GM12878 (cell line): Measurements from ENCODE around the gene HOXD9. TPM values are rescaled to one million over a fixed set of nuclear protein-coding genes. Genes with fewer than 3 reads are reported as not detected.

ENCODE experiments used
- ATAC-seq: fragments of 200-7000 bp; cut with Tn5 transposase; 3 replicates; pipeline ENCODE4 v1.9.1; 2020; ENCODE audit warnings: mild to moderate bottlenecking, moderate library complexity
- BruUV-seq: library from RNA; stranded (reverse); fragments of 400-500 nt; replicated peaks from 2 replicates; lab custom pipeline; 2021; lab: Mats Ljungman, UMichigan
- CTCF ChIA-PET: fragments of 300-600 bp; sonication (Branson Sonifier 250); formaldehyde crosslinking; extraction: SDS; loops from one replicate; lab custom pipeline; 2021; ENCODE audit warnings: inconsistent platforms; lab: Yijun Ruan, JAX
- POLR2A ChIA-PET: fragments of 350-600 bp; formaldehyde crosslinking; extraction: SDS; loops from one replicate; lab custom pipeline; 2021; ENCODE audit warnings: inconsistent platforms; lab: Charles Lee
- RAD21 ChIA-PET: fragments of 300-600 bp; sonication (Branson Sonifier 250); formaldehyde crosslinking; loops from one replicate; lab custom pipeline; 2023; ENCODE audit warnings: antibody characterized with exemption; ENCODE audit not compliant: unreplicated experiment; lab: Charles Lee
- SMC1A ChIA-PET: fragments of 300-600 bp; sonication (Branson Sonifier 250); formaldehyde crosslinking; loops from one replicate; lab custom pipeline; 2023; ENCODE audit not compliant: unreplicated experiment, uncharacterized antibody; lab: Charles Lee
- DNase-seq: peaks from one replicate; pipeline ENCODE4 v3.0.0-alpha.2; 2011; ENCODE audit warnings: low read depth, low spot score
- FAIRE-seq: peaks from 3 replicates; lab custom pipeline; 2011; peaks lifted over from hg19 to GRCh38; lab: Jason Lieb, UNC
- H2AFZ ChIP-seq: 2 replicates; pipeline ENCODE4 v1.6.0; 2011; ENCODE audit warnings: low read depth, low read length, control low read depth; ENCODE audit not compliant: control insufficient read depth
- H3K27ac ChIP-seq: 2 replicates; pipeline ENCODE4 v1.5.1; 2011; ENCODE audit warnings: control low read depth; ENCODE audit not compliant: control insufficient read depth, insufficient read depth
- H3K27me3 ChIP-seq, 2 experiments: replicated peaks in 1 of 2; 2 replicates each; pipeline versions ENCODE4 v1.6.0 to v1.6.1; 2011; ENCODE audit warnings: low read length in 1 of 2; ENCODE audit not compliant: control insufficient read depth in 2 of 2, insufficient read depth in 2 of 2
- H3K36me3 ChIP-seq, 2 experiments: 2 replicates each; pipeline ENCODE4 v1.5.1; 2011; ENCODE audit warnings: low read length in 1 of 2; ENCODE audit not compliant: control insufficient read depth in 2 of 2, insufficient read depth in 2 of 2
- H3K4me1 ChIP-seq: 2 replicates; pipeline ENCODE4 v1.6.1; 2011; ENCODE audit warnings: mild to moderate bottlenecking, low read length, moderate library complexity, mixed read lengths; ENCODE audit not compliant: control insufficient read depth, insufficient read depth
- H3K4me2 ChIP-seq: 2 replicates; pipeline ENCODE4 v1.6.0; 2011; ENCODE audit warnings: control low read depth; ENCODE audit not compliant: control insufficient read depth, insufficient read depth
- H3K4me3 ChIP-seq: fragments of 200-600 bp; sonication (generic); 2 replicates; pipeline ENCODE4 v1.5.1; 2016
- H3K79me2 ChIP-seq: 2 replicates; pipeline ENCODE4 v1.6.0; 2011; ENCODE audit warnings: low read length; ENCODE audit not compliant: control insufficient read depth, insufficient read depth
- H3K9ac ChIP-seq: 2 replicates; pipeline ENCODE4 v1.8.0; 2011; ENCODE audit warnings: low read length, control low read depth, mixed read lengths; ENCODE audit not compliant: control insufficient read depth, insufficient read depth
- H3K9me3 ChIP-seq: replicated peaks from 3 replicates; pipeline ENCODE4 v1.5.1; 2011; ENCODE audit warnings: mild to moderate bottlenecking, low read length; ENCODE audit not compliant: control insufficient read depth, insufficient read depth
- H4K20me1 ChIP-seq: 2 replicates; pipeline ENCODE4 v1.6.0; 2011; ENCODE audit not compliant: control insufficient read depth, insufficient read depth
- BACH1 ChIP-seq: fragments of 450-650 bp; IDR thresholded peaks from 2 replicates; pipeline ENCODE4 v1.6.1; 2017; ENCODE audit warnings: mild to moderate bottlenecking, borderline replicate concordance
- CEBPB ChIP-seq, 2 experiments: fragments of 150-350 bp in 1 of 2; IDR thresholded peaks; 2 replicates each; pipeline ENCODE4 v1.6.1; 2012 to 2014; ENCODE audit warnings: low read depth in 2 of 2, low read length in 2 of 2, borderline replicate concordance in 1 of 2, inconsistent platforms in 1 of 2
- CREM ChIP-seq: IDR thresholded peaks from 2 replicates; pipeline ENCODE4 v1.6.1; 2014; ENCODE audit warnings: antibody characterized with exemption, low read depth
- EED ChIP-seq: sonication (generic); IDR thresholded peaks from 2 replicates; pipeline ENCODE4 v1.6.1; 2016; ENCODE audit warnings: antibody characterized with exemption, low read depth
- NR2C2 ChIP-seq: IDR thresholded peaks from 2 replicates; pipeline ENCODE4 v1.6.1; 2011; ENCODE audit warnings: borderline replicate concordance, low read depth; ENCODE audit not compliant: control insufficient read depth, insufficient read length
- TCF3 ChIP-seq: IDR thresholded peaks from 2 replicates; pipeline ENCODE4 v1.6.1; 2012; ENCODE audit warnings: low read depth, mild to moderate bottlenecking, low read length, borderline replicate concordance; ENCODE audit not compliant: insufficient read depth
- YBX1 ChIP-seq: fragments of 450-650 bp; IDR thresholded peaks from 2 replicates; pipeline ENCODE4 v1.6.1; 2016; ENCODE audit warnings: antibody characterized with exemption
- WGBS: methylation state at CpG from one replicate; pipeline ENCODE4 v1.1.6; 2016; ENCODE audit warnings: low lambda C conversion rate; ENCODE audit not compliant: insufficient replicate concordance, insufficient coverage; ENCODE audit errors: missing lambda C conversion rate; 5-methylcytosine and 5-hydroxymethylcytosine counted together
- in situ Hi-C: fragments of 300-500 bp; cut with MboI; formaldehyde crosslinking; loops from 9 replicates; pipeline ENCODE4 v1.14.3; 2018; ENCODE audit warnings: mixed read lengths
- intact Hi-C: fragments of 100-400 bp; cut with micrococcal nuclease; formaldehyde crosslinking; loops from one replicate; pipeline ENCODE4 v1.14.2; 2022; ENCODE audit not compliant: unreplicated experiment
- polyA plus RNA-seq, 11 experiments: library from polyadenylated mRNA; depleted of rRNA in 4 of 11; unstranded in 6 of 11; stranded (reverse) in 5 of 11; fragments of >200 nt; fragmentation: Nextera tagmentation in 4 of 11; fragmentation: Illumina TruSeq in 1 of 11; extraction: Ambion mirVana in 4 of 11; extraction: Trizol in 1 of 11; gene quantifications; 1 replicate in 1 of 11; 2 replicates in 10 of 11; pipeline versions ENCODE4 v1.2.1 to v1.2.3, GENCODE V29; 2011 to 2016; ENCODE audit warnings: inconsistent platforms in 2 of 11, missing spikeins in 2 of 11, low read depth in 1 of 11
- total RNA-seq, 4 experiments: library from RNA; depleted of rRNA in 3 of 4; stranded (reverse); fragments of >200 nt in 3 of 4; fragmentation: Illumina TruSeq in 1 of 4; extraction: Trizol in 1 of 4; gene quantifications; 2 replicates each; pipeline versions ENCODE4 v1.2.1 to v1.2.3, GENCODE V29; 2013 to 2021
- TF ChIP-seq, protein P1 (sequence below), 3 experiments: IDR thresholded peaks in 2 of 3; conservative IDR thresholded peaks in 1 of 3; 2 replicates each; pipeline ENCODE4 v1.5.1; 2011; ENCODE audit warnings: low read depth in 3 of 3, low read length in 3 of 3, mild to moderate bottlenecking in 3 of 3, control low read depth in 2 of 3, moderate library complexity in 2 of 3, inconsistent platforms in 1 of 3, mixed read lengths in 1 of 3; ENCODE audit not compliant: control insufficient read depth in 2 of 3, insufficient read depth in 1 of 3; ENCODE audit errors: extremely low read depth in 1 of 3
- TF ChIP-seq, protein P2 (sequence below): fragments of 450-650 bp; IDR thresholded peaks from 2 replicates; pipeline ENCODE4 v1.6.1; 2017; ENCODE audit warnings: mild to moderate bottlenecking, low read depth, inconsistent platforms; ENCODE audit not compliant: poor library complexity, severe bottlenecking
- TF ChIP-seq, protein P3 (sequence below): fragments of 450-650 bp; IDR thresholded peaks from 2 replicates; pipeline ENCODE4 v1.6.1; 2018; ENCODE audit warnings: mild to moderate bottlenecking, low read depth, moderate library complexity; ENCODE audit not compliant: partially characterized antibody

HOXD9 gene
- total and polyA plus RNA-seq, 10 of the 15 experiments (the other 5 are each of a cell fraction or from before 2014, with no cell fraction given): not detected

DNA sequence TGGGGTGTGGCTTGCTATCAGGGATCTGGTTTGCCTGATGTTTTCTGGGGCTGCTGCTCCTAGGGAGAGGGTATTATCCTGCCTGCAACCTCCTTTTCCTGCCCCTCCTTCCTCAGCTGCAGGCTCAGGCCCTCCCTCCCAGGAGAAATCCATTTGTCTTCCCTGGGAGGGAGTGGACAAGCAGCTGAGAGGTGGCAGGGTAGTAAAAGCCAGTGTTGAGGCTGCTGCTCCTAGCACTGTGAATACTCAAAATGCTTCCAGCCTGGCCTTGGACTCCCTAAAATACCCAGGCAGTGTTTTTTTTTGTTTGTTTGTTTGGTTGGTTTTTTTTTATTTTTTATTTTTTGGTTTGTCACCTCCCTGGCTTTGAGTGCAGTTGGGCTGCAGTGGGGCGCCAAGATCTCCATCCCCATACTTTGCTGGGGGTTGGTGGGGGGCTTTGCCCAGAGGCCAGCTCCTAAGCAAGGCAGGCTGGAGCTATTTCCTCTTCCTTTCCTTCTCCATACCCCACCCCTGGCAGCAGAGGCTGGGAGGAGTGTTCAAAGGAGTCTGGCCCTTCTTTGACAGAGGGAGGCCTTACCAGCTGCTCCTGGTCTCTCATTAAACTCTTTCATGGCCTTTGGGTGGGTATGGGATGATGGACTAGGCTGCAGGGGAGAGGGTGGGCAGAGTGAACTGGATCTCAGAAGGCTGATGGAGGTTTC is 48.2 kb downstream of the HOXD9 start:
- no peak overlapping the region for H3K9ac ChIP-seq
- no peaks in the 10 kb centered on the region for H3K4me1 ChIP-seq
- TF ChIP-seq CREM: no peak
- TF ChIP-seq TCF3: no peak
- TF ChIP-seq CEBPB (IDR thresholded peaks at IDR 0.05; ENCODE audit: borderline replicate concordance in 1 of 2, low read depth in 2 of 2, low read length in 2 of 2): no peak
- TF ChIP-seq BACH1: no peak
- TF ChIP-seq NR2C2: no peak
- no peak for TF ChIP-seq EED
- TF ChIP-seq, protein P1, sequence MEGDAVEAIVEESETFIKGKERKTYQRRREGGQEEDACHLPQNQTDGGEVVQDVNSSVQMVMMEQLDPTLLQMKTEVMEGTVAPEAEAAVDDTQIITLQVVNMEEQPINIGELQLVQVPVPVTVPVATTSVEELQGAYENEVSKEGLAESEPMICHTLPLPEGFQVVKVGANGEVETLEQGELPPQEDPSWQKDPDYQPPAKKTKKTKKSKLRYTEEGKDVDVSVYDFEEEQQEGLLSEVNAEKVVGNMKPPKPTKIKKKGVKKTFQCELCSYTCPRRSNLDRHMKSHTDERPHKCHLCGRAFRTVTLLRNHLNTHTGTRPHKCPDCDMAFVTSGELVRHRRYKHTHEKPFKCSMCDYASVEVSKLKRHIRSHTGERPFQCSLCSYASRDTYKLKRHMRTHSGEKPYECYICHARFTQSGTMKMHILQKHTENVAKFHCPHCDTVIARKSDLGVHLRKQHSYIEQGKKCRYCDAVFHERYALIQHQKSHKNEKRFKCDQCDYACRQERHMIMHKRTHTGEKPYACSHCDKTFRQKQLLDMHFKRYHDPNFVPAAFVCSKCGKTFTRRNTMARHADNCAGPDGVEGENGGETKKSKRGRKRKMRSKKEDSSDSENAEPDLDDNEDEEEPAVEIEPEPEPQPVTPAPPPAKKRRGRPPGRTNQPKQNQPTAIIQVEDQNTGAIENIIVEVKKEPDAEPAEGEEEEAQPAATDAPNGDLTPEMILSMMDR (IDR thresholded peaks at IDR 0.05 in 2 of 3, conservative IDR thresholded peaks at IDR 0.05 in 1 of 3; ENCODE audit: control insufficient read depth in 2 of 3, extremely low read depth in 1 of 3, insufficient read depth in 1 of 3, low read depth in 3 of 3, low read length in 3 of 3): no peak
- TF ChIP-seq, protein P2, sequence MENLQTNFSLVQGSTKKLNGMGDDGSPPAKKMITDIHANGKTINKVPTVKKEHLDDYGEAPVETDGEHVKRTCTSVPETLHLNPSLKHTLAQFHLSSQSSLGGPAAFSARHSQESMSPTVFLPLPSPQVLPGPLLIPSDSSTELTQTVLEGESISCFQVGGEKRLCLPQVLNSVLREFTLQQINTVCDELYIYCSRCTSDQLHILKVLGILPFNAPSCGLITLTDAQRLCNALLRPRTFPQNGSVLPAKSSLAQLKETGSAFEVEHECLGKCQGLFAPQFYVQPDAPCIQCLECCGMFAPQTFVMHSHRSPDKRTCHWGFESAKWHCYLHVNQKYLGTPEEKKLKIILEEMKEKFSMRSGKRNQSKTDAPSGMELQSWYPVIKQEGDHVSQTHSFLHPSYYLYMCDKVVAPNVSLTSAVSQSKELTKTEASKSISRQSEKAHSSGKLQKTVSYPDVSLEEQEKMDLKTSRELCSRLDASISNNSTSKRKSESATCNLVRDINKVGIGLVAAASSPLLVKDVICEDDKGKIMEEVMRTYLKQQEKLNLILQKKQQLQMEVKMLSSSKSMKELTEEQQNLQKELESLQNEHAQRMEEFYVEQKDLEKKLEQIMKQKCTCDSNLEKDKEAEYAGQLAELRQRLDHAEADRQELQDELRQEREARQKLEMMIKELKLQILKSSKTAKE: no peak
- TF ChIP-seq, protein P3, sequence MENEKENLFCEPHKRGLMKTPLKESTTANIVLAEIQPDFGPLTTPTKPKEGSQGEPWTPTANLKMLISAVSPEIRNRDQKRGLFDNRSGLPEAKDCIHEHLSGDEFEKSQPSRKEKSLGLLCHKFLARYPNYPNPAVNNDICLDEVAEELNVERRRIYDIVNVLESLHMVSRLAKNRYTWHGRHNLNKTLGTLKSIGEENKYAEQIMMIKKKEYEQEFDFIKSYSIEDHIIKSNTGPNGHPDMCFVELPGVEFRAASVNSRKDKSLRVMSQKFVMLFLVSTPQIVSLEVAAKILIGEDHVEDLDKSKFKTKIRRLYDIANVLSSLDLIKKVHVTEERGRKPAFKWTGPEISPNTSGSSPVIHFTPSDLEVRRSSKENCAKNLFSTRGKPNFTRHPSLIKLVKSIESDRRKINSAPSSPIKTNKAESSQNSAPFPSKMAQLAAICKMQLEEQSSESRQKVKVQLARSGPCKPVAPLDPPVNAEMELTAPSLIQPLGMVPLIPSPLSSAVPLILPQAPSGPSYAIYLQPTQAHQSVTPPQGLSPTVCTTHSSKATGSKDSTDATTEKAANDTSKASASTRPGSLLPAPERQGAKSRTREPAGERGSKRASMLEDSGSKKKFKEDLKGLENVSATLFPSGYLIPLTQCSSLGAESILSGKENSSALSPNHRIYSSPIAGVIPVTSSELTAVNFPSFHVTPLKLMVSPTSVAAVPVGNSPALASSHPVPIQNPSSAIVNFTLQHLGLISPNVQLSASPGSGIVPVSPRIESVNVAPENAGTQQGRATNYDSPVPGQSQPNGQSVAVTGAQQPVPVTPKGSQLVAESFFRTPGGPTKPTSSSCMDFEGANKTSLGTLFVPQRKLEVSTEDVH: no peak
- no peak for TF ChIP-seq YBX1
- WGBS: 46% methylated on average over 1 of the region's 1 CpG
- H3K36me3 ChIP-seq: no peaks in the 10 kb centered on the region; a peak in 1 of 4 replicates
- FAIRE-seq: no peak
- no peak overlapping the region for H3K4me2 ChIP-seq
- in situ Hi-C loops (no loop called here), intact Hi-C loops (no loop called here)
- no peak overlapping the region for H2AFZ ChIP-seq
- SMC1A ChIA-PET: no interaction called here
- H3K27ac ChIP-seq: no peak overlapping the region
- no peak for ATAC-seq
- RAD21 ChIA-PET: no interaction called here
- no peaks in the 10 kb centered on the region; the same call in 2 of the 3 replicates for H3K9me3 ChIP-seq
- no peaks in the 10 kb centered on the region for H4K20me1 ChIP-seq
- DNase-seq: no peak
- BruUV-seq: no TSS peak
- peaks cover 1 to 26% of the 10 kb centered on the region in 2 experiments for H3K27me3 ChIP-seq
- CTCF ChIA-PET: no interaction called here
- no peak overlapping the region for H3K4me3 ChIP-seq
- no peaks in the 10 kb centered on the region for H3K79me2 ChIP-seq
- POLR2A ChIA-PET: no interaction called here
